H9 (cell line): ENCODE data around the gene RBPJ. TPM values are rescaled to one million over a fixed set of nuclear protein-coding genes. Genes with fewer than 3 reads are reported as not detected.
"Not testable (repeated sequence)": the region's sequence is repeated elsewhere in the genome, so short reads cannot be mapped to it uniquely, and the experiment has no call there.

ENCODE experiments used
- DNase-seq: peaks from one replicate; pipeline ENCODE4 v3.0.0-alpha.2; 2017
- H2AFZ ChIP-seq: one replicate; pipeline ENCODE4 v1.6.1; 2013; ENCODE audit warnings: mild to moderate bottlenecking, low read length, control low read depth, moderate library complexity
- H2AK5ac ChIP-seq: 2 replicates; pipeline ENCODE4 v1.6.1; 2013; ENCODE audit warnings: low read length, control low read depth, mixed read lengths; ENCODE audit not compliant: insufficient read length
- H2BK120ac ChIP-seq: one replicate; pipeline ENCODE4 v1.6.1; 2013; ENCODE audit warnings: low read depth, mild to moderate bottlenecking, low read length, control low read depth, inconsistent platforms; ENCODE audit not compliant: poor library complexity, severe bottlenecking
- H2BK12ac ChIP-seq: 2 replicates; pipeline ENCODE4 v1.6.1; 2013; ENCODE audit warnings: low read length, control low read depth, mixed read lengths, low read depth; ENCODE audit not compliant: insufficient read length
- H2BK15ac ChIP-seq: 2 replicates; pipeline ENCODE4 v1.6.1; 2013; ENCODE audit warnings: low read depth, low read length, control low read depth
- H2BK20ac ChIP-seq: one replicate; pipeline ENCODE4 v1.6.1; 2013; ENCODE audit warnings: low read depth, mild to moderate bottlenecking, low read length, control low read depth, inconsistent platforms; ENCODE audit not compliant: poor library complexity, severe bottlenecking
- H2BK5ac ChIP-seq: 2 replicates; pipeline ENCODE4 v1.6.1; 2013; ENCODE audit warnings: low read length, control low read depth, mixed read lengths; ENCODE audit not compliant: insufficient read length
- H3K14ac ChIP-seq: 2 replicates; pipeline ENCODE4 v1.6.1; 2013; ENCODE audit warnings: low read length, control low read depth; ENCODE audit not compliant: insufficient read depth
- H3K18ac ChIP-seq: 2 replicates; pipeline ENCODE4 v1.6.1; 2013; ENCODE audit warnings: low read depth, mild to moderate bottlenecking, mixed read lengths, low read length, control low read depth; ENCODE audit not compliant: insufficient read length
- H3K23ac ChIP-seq: 2 replicates; pipeline ENCODE4 v1.6.1; 2013; ENCODE audit warnings: low read length, control low read depth, mixed read lengths, low read depth; ENCODE audit not compliant: insufficient read length
- H3K23me2 ChIP-seq: 2 replicates; pipeline ENCODE4 v1.6.1; 2013; ENCODE audit warnings: low read depth, mild to moderate bottlenecking, mixed read lengths, low read length, control low read depth; ENCODE audit not compliant: insufficient read length, poor library complexity, severe bottlenecking
- H3K27ac ChIP-seq: 2 replicates; pipeline ENCODE4 v1.5.1; 2013; ENCODE audit warnings: low read length, control low read depth, mixed read lengths, low read depth; ENCODE audit not compliant: insufficient read length
- H3K27me3 ChIP-seq: 2 replicates; pipeline ENCODE4 v1.6.1; 2013; ENCODE audit warnings: low read length, control low read depth, inconsistent platforms; ENCODE audit not compliant: insufficient read depth
- H3K4ac ChIP-seq: 2 replicates; pipeline ENCODE4 v1.6.1; 2013; ENCODE audit warnings: low read depth, mild to moderate bottlenecking, control low read depth, inconsistent platforms, low read length, moderate library complexity
- H3K4me1 ChIP-seq: 2 replicates; pipeline ENCODE4 v1.6.1; 2013; ENCODE audit warnings: low read length, control low read depth, inconsistent platforms; ENCODE audit not compliant: insufficient read depth
- H3K4me2 ChIP-seq: 2 replicates; pipeline ENCODE4 v1.6.1; 2013; ENCODE audit warnings: low read length, control low read depth, mixed read lengths; ENCODE audit not compliant: insufficient read length, insufficient read depth
- H3K56ac ChIP-seq: 2 replicates; pipeline ENCODE4 v1.6.1; 2013; ENCODE audit warnings: low read depth, mild to moderate bottlenecking, mixed read lengths, low read length, control low read depth; ENCODE audit not compliant: insufficient read length
- H3K79me1 ChIP-seq: 2 replicates; pipeline ENCODE4 v1.6.1; 2013; ENCODE audit warnings: low read depth, mild to moderate bottlenecking, moderate library complexity, low read length, control low read depth, inconsistent platforms; ENCODE audit not compliant: insufficient read depth, poor library complexity, severe bottlenecking
- H3K79me2 ChIP-seq: 2 replicates; pipeline ENCODE4 v1.6.1; 2013; ENCODE audit warnings: low read length, control low read depth, inconsistent platforms; ENCODE audit not compliant: insufficient read depth
- H3K9ac ChIP-seq: 2 replicates; pipeline ENCODE4 v1.6.1; 2013; ENCODE audit warnings: low read length, control low read depth, mixed read lengths; ENCODE audit not compliant: insufficient read length; ENCODE audit errors: extremely low read depth
- H3K9me3 ChIP-seq: one replicate; pipeline ENCODE4 v1.6.1; 2013; ENCODE audit warnings: low read depth, low read length, inconsistent platforms; ENCODE audit not compliant: control insufficient read depth
- H3T11ph ChIP-seq: one replicate; pipeline ENCODE4 v1.6.1; 2013; ENCODE audit warnings: mild to moderate bottlenecking, low read length, control low read depth, inconsistent platforms
- H4K20me1 ChIP-seq: one replicate; pipeline ENCODE4 v1.6.1; 2013; ENCODE audit not compliant: control insufficient read depth, insufficient read length, insufficient read depth
- H4K5ac ChIP-seq: 2 replicates; pipeline ENCODE4 v1.6.1; 2013; ENCODE audit warnings: low read depth, mild to moderate bottlenecking, mixed read lengths, low read length, control low read depth; ENCODE audit not compliant: insufficient read length
- H4K8ac ChIP-seq: replicated peaks from 2 replicates; pipeline ENCODE4 v1.6.1; 2013; ENCODE audit warnings: low read length, control low read depth, mixed read lengths, low read depth; ENCODE audit not compliant: insufficient read length
- H4K91ac ChIP-seq: 2 replicates; pipeline ENCODE4 v1.6.1; 2013; ENCODE audit warnings: low read depth, mild to moderate bottlenecking, moderate library complexity, mixed read lengths, low read length, control low read depth; ENCODE audit not compliant: insufficient read length
- H3K27ac Mint-ChIP-seq, 3 experiments: 2 replicates in 2 of 3; 3 replicates in 1 of 3; pipeline ENCODE4 v1.8.0; 2020 to 2021; ENCODE audit warnings: mixed read lengths in 3 of 3, mild to moderate bottlenecking in 1 of 3, moderate library complexity in 1 of 3
- H3K27me3 Mint-ChIP-seq: 2 replicates; pipeline ENCODE4 v1.8.0; 2021; ENCODE audit warnings: low read depth, mild to moderate bottlenecking, moderate library complexity, mixed read lengths
- H3K36me3 Mint-ChIP-seq, 3 experiments: 2 replicates in 2 of 3; 3 replicates in 1 of 3; pipeline ENCODE4 v1.8.0; 2020 to 2021; ENCODE audit warnings: low read depth in 3 of 3, mixed read lengths in 3 of 3; ENCODE audit not compliant: insufficient read depth in 1 of 3
- H3K4me1 Mint-ChIP-seq, 2 experiments: 2 replicates each; pipeline ENCODE4 v1.8.0; 2020; ENCODE audit warnings: mixed read lengths in 2 of 2
- H3K4me3 Mint-ChIP-seq, 2 experiments: 2 replicates in 1 of 2; 3 replicates in 1 of 2; pipeline ENCODE4 v1.8.0; 2020 to 2021; ENCODE audit warnings: mild to moderate bottlenecking in 2 of 2, mixed read lengths in 2 of 2, moderate library complexity in 1 of 2
- H3K9me3 Mint-ChIP-seq, 2 experiments: 2 replicates in 1 of 2; 3 replicates in 1 of 2; pipeline ENCODE4 v1.8.0; 2020; ENCODE audit warnings: mild to moderate bottlenecking in 2 of 2, mixed read lengths in 2 of 2, moderate library complexity in 1 of 2
- WGBS: extraction: QIAGEN DNeasy Blood & Tissue Kit; methylation state at CpG from one replicate; pipeline ENCODE4 v1.1.7; 2013; ENCODE audit warnings: missing lambda C conversion rate, low lambda C conversion rate, mixed read lengths; ENCODE audit not compliant: insufficient read length; ENCODE audit errors: extremely low coverage; 5-methylcytosine and 5-hydroxymethylcytosine counted together
- total RNA-seq: library from RNA; stranded (reverse); gene quantifications from 2 replicates; pipeline ENCODE4 v1.2.1, GENCODE V29; 2021
- TF ChIP-seq, protein P1 (sequence below): fragments of 200-600 bp; sonication (generic); conservative IDR thresholded peaks from 3 replicates; pipeline ENCODE4 v1.8.0; 2021; ENCODE audit warnings: antibody characterized with exemption, mild to moderate bottlenecking

The RBPJ gene
- total RNA-seq, 1 experiment from 2014 or later, result 166 TPM

DNA sequence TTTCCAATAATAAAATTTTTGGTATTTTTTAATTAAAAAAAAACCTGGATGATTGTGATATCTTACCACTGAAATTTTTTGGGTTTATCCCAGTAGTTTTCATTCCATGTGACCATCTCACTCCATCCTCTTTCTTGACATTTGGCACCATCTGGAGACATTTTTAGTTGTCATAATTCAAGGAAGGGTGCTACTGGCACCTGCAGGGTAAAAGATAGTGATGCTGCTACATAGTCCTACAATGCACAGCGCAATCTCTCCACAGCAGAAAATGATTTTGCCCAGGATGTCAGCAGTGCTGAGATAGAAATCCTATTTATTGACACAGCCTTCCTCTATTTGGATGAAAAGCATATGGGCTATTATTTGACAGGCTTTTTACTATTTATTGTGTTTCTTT is 79.3 kb downstream of the RBPJ start:
- H3K14ac ChIP-seq, result no peak overlapping the region
- H3K9ac ChIP-seq, result no peak overlapping the region
- H4K91ac ChIP-seq, result no peak overlapping the region
- H3K9me3 Mint-ChIP-seq, result peaks cover 3 to 4% of the 10 kb centered on the region in 2 experiments
- TF ChIP-seq, protein P1, sequence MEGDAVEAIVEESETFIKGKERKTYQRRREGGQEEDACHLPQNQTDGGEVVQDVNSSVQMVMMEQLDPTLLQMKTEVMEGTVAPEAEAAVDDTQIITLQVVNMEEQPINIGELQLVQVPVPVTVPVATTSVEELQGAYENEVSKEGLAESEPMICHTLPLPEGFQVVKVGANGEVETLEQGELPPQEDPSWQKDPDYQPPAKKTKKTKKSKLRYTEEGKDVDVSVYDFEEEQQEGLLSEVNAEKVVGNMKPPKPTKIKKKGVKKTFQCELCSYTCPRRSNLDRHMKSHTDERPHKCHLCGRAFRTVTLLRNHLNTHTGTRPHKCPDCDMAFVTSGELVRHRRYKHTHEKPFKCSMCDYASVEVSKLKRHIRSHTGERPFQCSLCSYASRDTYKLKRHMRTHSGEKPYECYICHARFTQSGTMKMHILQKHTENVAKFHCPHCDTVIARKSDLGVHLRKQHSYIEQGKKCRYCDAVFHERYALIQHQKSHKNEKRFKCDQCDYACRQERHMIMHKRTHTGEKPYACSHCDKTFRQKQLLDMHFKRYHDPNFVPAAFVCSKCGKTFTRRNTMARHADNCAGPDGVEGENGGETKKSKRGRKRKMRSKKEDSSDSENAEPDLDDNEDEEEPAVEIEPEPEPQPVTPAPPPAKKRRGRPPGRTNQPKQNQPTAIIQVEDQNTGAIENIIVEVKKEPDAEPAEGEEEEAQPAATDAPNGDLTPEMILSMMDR, result no peak
- no peak overlapping the region for H2AK5ac ChIP-seq
- no peak overlapping the region for H3K4ac ChIP-seq
- H2BK15ac ChIP-seq, result no peak overlapping the region
- peaks cover 37 to 63% (median 59%) of the 10 kb centered on the region in 3 experiments for H3K36me3 Mint-ChIP-seq
- H3K27ac Mint-ChIP-seq, result no peak overlapping the region
- H4K5ac ChIP-seq, result no peak overlapping the region
- H3K4me1 Mint-ChIP-seq, result peaks cover 38 to 55% of the 10 kb centered on the region in 2 experiments
- no peak overlapping the region for H3K18ac ChIP-seq
- no peak overlapping the region for H3K4me3 Mint-ChIP-seq
- H2AFZ ChIP-seq, result no peak overlapping the region
- DNase-seq, result no peak
- no peak overlapping the region for H2BK20ac ChIP-seq
- H4K20me1 ChIP-seq, result no peaks in the 10 kb centered on the region
- no peaks in the 10 kb centered on the region for H3K79me1 ChIP-seq
- H2BK5ac ChIP-seq, result no peak overlapping the region
- H3K23ac ChIP-seq, result no peak overlapping the region
- no peaks in the 10 kb centered on the region for H3K27me3 Mint-ChIP-seq
- no peaks in the 10 kb centered on the region for H3K23me2 ChIP-seq
- H3K9me3 ChIP-seq, result no peaks in the 10 kb centered on the region
- no CpG with 5 or more reads among the region's 1 CpG for WGBS
- H3K56ac ChIP-seq, result no peak overlapping the region
- no peak overlapping the region for H3T11ph ChIP-seq
- no peak overlapping the region for H3K27ac ChIP-seq
- H3K27me3 ChIP-seq, result no peaks in the 10 kb centered on the region
- H3K79me2 ChIP-seq, result no peaks in the 10 kb centered on the region; the same call in 1 of the 2 replicates
- H3K4me1 ChIP-seq, result peaks cover 2% of the 10 kb centered on the region; the same call in 1 of the 2 replicates
- H2BK120ac ChIP-seq, result no peak overlapping the region
- H2BK12ac ChIP-seq, result no peak overlapping the region
- H4K8ac ChIP-seq, result no peak overlapping the region
- no peak overlapping the region for H3K4me2 ChIP-seq

- not testable (repeated sequence) for H4K20me1 ChIP-seq, H2BK20ac ChIP-seq, H3K4me1 ChIP-seq, H3K18ac ChIP-seq, H4K91ac ChIP-seq, H3K9ac ChIP-seq, H2AK5ac ChIP-seq, H3K27ac ChIP-seq, H3K4me3 Mint-ChIP-seq, H2BK5ac ChIP-seq, H3K4me2 ChIP-seq, H2BK120ac ChIP-seq, H3K4ac ChIP-seq, DNase-seq, H3K14ac ChIP-seq, H3K79me2 ChIP-seq, H2BK15ac ChIP-seq, H3K9me3 ChIP-seq, H3K23ac ChIP-seq, H4K5ac ChIP-seq, H4K8ac ChIP-seq, H2AFZ ChIP-seq, H3K23me2 ChIP-seq, H3K56ac ChIP-seq, H3K79me1 ChIP-seq, H3K27me3 Mint-ChIP-seq, H2BK12ac ChIP-seq, H3T11ph ChIP-seq, H3K27me3 ChIP-seq
- no CpG with 5 or more reads among the region's 3 CpGs for WGBS
- Mint-ChIP-seq H3K9me3 (peaks cover 17% of the 10 kb centered on the region in 2 experiments), H3K36me3 (peaks cover 48 to 70% (median 62%) of the 10 kb centered on the region in 3 experiments), H3K4me1 (peaks cover 28 to 37% of the 10 kb centered on the region in 2 experiments), H3K27ac (peak overlapping the region in 1 of 3 experiments; percentile 44; a peak in 1 of 7 replicates)
These were observed 81.2 kb downstream of the RBPJ start for GRCh38 chr4:26402017-26402416.
